Activated naive CD4-positive, alpha-beta T cell (primary cell): ENCODE data around the gene CHP1.
"Not testable (repeated sequence)": the region's sequence is repeated elsewhere in the genome, so short reads cannot be mapped to it uniquely, and the experiment has no call there.

ENCODE experiments used
- DNase-seq, 4 experiments: peaks; one replicate each; lab custom pipeline; 2025; lab: John Stamatoyannopoulos, UW

The CHP1 gene

DNA sequence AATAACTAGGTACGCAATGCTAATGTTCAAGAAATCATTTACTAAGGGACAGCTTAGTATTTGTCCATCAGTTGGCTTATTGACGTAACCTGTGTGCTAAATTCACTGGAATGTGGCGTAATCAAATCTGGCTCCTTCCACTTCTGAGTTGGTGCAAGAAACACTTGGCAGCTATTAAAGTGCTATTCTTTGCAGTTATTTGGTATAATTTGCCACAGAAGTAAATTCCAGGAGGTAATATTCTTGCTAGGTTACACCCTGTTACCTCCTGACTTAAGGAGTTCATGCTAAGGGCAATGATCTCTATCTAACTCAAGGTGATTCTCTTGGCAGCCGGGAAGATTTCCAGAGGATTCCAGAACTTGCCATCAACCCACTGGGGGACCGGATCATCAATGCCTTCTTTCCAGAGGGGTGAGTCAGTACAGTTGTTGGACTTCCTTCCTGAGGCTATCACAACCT lies 25.5 kb downstream of the CHP1 start:
- DNase-seq: no peak

DNA sequence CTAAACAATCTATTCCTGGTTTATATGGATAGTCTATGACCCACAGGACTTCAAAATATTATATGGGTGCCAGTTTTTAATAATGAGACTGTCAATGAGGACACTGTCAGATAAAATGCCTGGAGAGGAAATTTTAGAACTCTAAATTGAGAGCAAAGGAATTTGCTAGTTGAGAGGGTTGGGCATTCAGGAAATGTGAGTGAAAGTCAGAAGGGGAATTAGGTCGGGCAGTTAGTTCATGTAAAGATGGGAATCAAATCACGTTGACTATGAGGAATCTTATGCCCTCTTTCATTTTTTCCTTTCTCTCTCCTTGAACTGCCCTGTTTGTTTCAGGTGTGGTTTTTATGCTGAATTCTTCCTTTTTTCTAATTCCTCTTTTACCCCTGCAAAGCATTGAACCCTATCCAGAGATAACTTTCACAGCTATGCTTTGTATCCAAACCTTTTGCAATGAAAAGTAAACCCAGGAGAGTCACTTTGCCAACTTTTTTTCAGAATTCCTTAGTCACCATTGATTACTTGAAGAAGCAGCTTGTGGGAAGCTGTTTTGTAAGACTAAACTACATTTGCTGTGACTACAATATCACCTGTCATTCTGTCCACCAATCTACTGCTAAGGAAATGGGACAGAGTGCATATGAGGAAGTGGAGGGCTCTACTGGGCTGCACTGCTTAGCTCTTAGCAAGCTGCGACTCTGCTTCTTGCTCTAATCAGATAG lies 27.8 kb downstream of the CHP1 start:
- no peak for DNase-seq

DNA sequence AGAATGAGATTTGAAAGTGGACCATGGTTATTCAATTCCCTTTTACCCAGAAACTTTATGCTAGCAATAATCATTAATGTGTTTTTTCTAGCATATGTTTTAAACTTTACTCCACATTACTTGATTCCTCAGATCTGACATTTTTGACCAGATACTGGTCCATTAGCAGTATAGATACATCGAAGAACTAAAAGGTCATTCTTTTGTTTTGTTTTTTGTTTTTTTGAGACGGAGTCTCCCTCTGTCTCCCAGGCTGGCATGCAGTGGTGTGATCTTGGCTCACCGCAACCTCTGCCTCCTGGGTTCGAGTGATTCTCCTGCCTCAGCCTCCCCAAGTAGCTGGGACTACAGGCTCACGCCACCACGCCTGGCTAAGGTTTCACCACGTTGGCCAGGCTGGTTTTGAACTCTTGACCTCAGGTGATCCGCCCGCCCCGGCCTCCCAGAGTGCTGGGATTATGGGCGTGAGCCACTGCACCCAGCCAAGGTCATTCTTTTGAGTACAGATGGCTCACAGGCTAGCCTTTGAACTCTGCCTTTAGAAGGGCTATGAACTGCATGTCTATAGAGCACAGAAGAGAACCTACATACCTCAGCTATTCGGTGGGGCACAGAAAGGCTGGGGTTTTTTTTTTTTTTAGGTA lies 28.6 kb downstream of the CHP1 start:
- DNase-seq: no peak

DNA sequence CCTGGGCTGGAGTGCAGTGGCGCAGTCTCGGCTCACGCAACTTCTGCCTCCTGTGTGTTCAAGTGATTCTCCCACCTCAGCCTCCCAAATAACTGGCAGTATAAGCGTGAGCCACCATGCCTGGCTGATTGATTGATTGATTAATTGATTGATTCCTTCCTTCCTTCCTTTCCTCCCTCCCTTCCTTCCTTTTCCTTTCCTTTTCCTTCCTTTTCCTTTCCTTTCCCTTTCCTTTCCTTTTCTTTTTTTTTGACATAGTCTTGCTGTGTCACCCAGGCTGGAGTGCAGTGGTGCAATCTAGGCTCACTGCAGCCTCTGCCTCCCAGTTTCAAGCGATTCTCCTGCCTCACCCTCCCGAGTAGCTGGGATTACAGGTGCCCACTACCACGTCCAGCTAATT lies 29.9 kb downstream of the CHP1 start:
- DNase-seq: not testable (repeated sequence)

DNA sequence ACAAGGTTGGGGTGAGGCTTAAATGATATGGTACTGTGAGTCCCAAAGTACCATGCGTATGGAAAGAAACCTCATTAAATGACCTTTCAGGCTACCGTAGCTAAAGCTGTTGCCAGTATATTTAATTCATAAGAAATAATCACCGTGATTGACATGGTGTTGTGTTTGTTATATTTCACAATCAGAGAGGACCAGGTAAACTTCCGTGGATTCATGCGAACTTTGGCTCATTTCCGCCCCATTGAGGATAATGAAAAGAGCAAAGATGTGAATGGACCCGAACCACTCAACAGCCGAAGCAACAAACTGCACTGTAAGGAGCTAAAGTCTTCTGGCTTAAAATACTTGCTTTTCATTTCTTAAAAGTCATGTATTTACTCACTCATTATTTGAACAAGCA lies 31.5 kb downstream of the CHP1 start:
- DNase-seq: no peak

DNA sequence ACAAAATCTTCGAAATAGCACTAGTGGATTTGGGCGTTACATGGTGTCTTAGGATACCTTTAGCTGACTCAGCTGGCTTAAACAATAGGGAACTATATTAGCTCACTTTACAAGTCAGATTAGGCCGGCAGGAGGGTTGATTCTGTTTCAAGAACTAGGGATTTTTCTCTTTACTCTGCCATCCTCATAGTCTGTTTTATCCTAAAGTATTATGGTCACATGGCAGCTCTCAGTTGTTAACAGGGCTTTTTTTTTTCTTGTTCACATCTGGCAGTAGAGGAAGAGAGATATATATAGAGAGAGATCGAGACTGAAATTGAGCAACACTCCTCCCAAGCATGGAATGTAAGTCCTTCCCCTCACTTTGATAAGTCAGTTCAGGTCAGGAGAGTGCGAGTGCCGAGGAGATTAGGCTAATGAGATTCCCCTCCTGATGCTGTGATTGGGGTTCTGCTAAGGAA lies 32.9 kb downstream of the CHP1 start:
- no peak for DNase-seq

DNA sequence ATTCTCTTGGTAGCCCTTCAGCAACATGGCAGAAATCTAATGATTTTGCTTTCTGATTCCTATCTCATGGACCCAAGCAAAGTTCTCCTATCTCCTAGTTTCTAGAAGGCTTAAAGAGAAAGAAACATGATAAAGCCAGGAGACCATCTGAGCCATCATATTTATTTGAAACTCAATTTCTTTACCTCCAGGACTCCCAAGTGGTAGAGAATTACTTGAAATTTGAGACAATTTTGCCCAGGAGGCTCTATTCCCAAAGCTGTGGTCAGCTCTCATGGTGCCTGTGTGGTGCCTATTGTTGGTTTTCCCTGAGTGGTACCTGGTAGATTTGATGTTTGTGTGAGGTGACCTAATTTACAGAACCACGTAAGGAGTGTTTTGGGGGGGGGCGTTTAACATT lies 38.8 kb downstream of the CHP1 start:
- DNase-seq: no peak

DNA sequence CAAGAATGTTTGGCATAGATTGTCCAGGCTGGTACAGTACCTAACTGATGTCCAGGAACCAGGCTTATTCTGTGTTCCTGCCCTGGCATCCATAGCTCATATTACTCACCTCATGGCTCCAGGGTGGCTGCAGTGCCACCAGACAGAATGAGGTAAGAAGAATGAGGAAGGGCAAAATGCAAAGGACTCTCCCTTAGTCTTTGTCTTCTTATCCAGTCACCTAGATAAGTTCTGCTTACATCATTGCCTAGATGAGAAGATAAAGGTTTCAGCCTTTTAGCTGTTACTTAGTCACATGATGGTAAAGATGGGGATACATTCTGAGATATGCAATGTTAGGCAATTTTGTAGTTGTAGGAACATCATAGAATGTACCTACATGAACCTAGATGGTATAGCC lies 45.8 kb downstream of the CHP1 start:
- DNase-seq: no peak

DNA sequence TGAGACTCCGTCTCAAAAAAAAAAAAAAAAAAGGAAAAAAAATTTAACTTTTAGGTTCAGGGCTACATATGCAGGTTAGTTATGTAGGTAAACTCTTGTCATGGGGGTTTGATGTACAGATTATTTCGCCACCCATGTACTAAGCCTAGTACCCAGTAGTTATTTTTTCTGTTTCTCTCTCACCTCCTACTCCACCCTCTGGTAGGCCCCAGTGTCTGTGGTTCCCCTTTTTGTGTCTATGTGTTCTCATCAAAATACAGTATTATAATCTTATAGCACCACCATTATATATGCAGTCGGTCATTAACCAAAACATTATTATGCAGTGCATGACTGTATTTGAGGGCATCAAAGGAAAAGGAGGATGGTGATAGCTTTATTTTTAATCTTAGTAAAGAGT lies 47.3 kb downstream of the CHP1 start:
- DNase-seq: no peak

DNA sequence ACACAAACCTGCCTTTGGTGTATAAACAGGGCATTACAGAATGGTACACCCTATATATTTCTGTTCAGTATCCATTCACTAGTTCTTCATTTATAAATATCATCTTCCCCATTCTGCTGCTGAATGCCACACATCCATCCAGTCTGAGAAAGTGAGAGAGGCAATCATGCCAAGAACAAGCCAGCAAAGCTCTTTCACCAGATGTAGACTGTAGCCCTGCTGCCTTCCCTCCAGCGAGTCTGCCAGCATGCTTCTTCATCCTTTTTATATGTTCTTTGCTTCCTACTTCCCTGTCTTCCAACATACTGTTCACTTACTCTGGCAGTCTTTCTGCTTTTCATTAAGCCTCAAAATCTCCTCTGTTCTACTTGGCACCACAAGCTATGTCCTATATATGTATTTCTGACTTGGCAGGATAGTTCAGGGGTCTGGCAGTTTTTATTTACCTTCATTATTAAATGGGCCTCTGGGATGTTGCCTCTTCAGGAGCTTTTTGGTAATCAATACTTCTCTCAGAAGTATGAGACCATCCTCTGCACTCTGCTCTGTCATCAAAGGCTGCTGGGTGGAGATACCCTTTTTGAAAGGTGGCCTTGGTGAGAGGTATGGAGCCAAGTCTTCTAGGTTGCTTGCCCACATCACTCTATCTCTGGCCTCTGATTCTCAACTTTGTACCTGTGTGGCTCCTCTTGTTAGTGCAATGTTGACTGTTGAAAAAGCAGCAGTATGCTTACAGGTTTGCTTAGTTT lies 48.6 kb downstream of the CHP1 start:
- DNase-seq: no peak

DNA sequence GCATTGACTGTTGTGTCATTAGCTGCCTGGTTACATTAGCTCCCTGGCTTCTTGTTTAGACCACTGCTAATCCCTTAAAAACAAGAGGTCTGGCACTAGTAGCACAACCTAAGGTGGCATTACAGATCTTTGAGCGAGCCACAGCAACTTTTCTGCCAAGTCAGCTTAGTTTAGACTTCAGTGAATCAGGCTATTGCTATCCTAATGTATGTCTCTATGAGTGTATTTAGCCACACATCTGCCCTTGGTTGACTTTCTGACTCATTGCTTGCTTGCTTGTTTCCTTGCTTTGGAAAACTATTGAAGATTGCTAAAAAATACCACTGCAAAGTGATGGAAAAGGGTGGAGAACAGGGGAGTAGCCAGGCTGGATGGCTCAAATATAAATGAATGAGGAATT lies 50.2 kb downstream of the CHP1 start:
- DNase-seq: no peak

DNA sequence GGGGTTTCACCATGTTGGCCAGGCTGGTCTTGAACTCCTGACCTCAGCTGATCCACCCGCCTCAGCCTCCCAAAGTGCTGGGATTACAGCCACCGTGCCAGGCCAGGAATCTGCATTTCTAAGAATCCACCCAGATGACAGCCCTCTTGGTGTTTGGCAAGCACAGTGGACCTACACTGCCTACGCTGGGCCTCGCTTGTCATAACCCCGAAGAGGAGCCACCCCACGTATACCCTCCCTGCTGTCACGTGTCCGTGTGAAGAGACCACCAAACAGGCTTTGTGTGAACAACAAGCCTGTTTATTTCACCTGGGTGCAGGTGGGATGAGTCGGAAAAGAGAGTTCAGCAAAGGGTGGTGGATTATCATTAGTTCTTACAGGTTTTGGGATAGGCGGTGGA lies 51.4 kb downstream of the CHP1 start:
- not testable (repeated sequence) for DNase-seq

DNA sequence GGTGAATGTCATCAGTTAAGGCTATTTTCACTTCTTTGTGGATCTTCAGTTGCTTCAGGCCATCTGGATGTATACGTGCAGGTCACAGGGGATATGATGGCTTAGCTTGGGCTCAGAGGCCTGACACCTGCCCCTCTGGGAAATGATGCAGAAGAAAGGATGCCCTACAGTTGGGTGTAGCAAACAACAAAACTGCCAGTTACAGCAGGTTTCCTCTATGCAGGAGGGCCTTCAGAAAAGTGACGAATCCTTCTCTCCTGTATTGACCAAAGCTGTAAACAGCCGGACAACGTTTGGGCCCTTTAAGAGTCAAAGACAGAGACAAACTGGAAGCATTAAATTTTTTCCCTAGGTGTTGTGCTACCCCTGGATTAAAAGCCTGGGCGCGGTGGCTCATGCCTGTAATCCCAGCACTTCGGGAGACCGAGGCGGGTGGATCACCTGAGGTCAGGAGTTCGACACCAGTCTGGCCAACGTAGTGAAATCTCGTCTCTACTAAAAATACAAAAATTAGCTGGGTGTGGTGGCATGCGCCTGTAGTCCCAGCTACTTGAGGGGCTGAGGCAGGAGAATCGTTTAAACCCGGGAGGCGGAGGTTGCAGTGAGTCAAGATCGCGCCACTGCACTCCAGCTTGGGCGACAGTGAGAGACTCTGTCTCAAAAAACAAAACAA lies 52.0 kb downstream of the CHP1 start:
- not testable (repeated sequence) for DNase-seq

DNA sequence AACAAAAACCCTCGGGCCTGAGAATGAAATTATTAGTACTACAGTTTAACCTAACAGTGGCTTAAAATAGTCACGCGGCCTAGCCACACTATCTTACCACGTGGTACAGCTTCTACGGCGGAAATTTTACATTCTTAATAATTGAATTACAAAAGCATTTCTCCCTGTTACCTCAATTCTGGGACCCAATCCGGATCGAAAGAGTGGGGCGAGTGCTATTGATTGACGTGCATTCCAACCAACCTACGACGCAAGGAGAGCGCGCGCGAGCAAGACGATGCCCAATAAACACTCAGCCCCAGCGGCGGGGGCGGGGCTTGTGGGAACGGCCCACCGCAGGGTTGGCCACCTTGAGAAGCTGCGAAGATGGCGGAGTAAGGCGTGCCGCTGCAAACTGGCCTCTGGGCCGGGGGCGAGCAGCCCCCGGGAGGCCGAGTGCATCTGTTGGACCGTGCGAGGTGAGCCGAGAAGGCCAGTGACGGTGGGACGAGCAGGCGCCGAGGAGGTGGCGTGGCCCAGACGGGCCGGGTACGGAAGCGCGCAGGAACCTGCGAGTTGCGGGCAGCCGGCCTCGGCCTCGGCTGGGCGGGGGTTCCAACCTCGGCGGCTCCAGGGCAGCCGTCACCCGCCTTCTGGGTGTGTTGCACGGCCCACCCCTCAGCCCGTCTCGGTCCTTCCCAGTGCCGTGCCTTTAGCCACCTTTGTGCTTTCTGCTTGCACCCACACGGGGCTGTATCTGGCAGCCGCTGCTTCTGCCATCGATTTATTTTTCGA lies 52.8 kb downstream of the CHP1 start:
- DNase-seq: peak; percentile 86 to 96 (median 92)

DNA sequence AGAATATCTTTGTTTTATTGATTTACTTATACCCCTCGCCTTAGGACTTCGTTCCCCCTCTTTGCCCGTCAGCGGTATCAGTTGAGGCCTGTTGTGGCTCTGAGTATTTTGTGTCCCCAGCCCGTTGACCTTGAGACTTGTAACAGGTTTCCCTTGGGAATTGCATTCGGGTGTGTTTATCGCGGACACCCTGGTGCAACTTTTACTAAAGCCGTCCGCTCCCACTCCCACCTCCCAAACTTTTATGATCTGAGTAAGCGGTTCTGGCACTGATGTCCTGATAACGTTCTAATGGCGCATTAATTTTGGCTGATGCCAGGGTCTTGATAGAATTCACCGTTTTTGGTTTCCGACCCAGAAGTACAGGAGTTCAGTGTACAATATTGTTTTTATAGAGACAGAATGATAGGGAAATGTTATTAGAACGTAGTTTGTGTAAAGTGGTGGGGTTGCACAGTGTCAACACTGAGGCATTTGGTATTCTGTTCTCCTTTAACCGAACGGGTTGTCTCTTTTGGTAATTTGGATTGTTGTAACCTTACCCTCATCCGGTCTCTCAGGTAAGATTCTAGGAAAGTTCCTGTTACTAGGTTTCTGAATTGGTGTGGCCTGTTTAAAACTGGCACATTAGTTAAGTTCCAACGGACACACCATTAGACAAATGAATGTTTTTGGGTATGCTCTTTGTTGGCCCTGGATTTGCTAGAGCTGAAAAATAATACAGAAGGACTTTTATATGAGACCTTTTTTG lies 53.5 kb downstream of the CHP1 start:
- no peak for DNase-seq

DNA sequence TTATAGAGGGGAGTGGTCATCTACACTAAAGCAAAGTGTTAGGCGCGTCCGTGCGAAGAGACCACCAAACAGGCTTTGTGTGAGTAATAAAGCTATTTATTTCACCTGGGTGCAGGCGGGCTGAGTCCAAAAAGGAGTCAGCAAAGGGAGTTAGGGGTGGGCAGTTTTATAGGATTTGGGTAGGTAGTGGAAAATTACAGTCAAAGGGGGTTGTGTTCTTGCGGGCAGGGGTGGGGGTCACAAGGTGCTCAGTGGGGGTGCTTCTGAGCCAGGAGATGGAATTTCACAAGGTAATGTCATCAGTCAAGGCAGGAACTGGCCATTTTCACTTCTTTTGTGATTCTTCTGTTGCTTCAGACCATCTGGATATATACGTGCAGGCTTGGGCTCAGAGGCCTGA lies 54.2 kb downstream of the CHP1 start:
- DNase-seq: no peak

DNA sequence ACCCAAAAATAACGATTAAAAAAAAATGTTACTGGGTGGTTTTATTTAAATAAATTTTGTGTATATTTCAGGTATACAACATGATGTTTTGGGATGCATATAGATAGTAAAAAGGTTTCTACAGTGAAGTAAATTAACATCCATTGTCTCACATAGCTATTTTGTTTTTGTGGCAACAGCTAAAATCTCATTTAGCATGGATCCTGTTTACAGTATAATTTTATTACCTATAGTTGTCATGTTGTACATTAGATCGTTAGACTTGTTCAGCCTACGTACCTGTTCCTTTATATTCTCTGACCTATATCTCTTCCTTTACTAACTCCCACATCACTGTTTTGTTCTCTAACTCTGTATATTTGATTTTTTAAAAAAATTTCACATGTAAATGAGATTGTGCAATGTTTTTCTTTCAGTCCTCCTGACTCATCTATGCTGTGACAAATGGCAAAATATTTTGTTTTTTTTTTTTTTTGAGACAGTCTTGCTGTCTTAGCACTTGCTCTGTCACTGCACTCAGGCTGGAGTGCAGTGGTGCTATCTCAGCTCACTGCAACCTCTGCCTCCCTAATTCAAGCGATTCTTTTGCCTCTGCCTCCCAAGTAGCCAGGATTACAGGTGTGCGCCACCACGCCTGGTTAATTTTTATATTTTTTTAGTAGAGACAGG lies 55.7 kb downstream of the CHP1 start:
- DNase-seq: no peak

DNA sequence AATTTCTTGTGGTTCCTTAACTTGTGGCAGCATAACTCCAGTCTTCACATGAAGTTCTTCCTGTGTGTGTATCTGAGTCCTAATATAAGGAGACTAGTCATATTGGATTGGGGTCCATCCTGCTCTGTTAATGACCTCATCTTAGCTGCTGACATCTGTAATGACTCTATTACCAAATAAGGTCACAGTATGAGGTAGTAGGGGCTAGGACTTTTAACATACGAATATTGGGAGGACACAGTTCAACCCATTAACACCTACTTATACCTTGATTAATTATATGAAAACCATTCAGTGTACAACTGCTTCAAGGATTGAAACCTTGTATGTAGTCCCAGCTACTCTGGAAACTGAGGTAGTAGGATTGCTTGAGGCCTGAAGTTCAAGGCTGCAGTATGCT lies 57.4 kb downstream of the CHP1 start:
- no peak for DNase-seq

DNA sequence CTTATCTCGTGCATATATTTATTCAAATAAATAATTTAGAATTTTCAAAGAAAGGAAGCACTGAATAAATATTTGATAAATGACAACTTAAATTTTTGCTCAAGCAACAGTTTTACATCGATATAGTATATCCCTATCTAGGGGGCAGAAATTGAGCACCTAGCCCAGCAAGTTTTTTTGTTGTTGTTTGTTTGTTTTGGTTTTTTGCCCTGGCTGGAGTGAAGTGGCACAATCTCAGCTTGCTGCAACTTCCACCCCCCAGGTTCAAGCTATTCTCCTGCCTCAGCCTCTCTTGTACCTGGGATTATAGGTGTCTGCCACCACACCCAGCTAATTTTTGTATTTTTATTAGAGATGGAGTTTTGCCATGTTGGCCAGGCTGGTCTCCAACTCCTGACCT lies 58.9 kb downstream of the CHP1 start:
- no peak for DNase-seq

DNA sequence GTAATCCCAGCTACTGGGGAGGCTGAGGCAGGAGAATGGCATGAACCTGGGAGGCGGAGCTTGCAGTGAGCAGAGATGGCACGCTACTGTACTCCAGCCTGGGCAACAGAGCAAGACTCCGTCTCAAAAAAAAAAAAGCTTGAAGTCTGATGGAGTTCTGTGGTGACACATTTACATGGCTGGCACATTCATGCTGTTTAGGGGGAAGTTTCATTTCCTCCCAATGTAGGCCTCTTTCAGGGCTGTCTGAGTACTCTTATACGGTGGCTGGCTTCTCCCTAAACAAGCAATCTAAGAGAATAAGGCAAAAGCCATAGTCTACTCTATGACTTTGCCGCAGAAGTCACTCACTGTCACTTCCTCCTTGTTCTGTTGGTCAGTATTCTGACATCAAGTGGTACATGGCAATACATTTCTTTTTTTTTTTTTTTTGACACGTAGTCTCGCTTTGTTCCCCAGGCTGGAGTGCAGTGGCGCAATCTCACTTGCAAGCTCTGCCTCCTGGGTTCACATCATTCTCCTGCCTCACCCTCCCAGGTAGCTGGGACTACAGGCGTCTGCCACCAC lies 60.1 kb downstream of the CHP1 start:
- no peak for DNase-seq
